Activated CD8-positive, alpha-beta memory T cell treated with anti-CD3 and anti-CD28 coated beads for 36 hours (primary cell): ENCODE results near the gene ARHGAP35. TPM values are rescaled to one million over a fixed set of nuclear protein-coding genes. Genes with fewer than 3 reads are reported as not detected.
"Not testable (repeated sequence)": the region's sequence is repeated elsewhere in the genome, so short reads cannot be mapped to it uniquely, and the experiment has no call there.

Experiments
- CTCF ChIA-PET: fragments of 350-600 bp; sonication (Branson Sonifier 250); formaldehyde crosslinking; loops from one replicate; lab custom pipeline; 2021; ENCODE audit warnings: antibody characterized with exemption; lab: Charles Lee
- POLR2A ChIA-PET: fragments of 350-600 bp; sonication (Branson Sonifier 250); formaldehyde crosslinking; loops from one replicate; lab custom pipeline; 2021; ENCODE audit warnings: antibody characterized with exemption; lab: Charles Lee
- total RNA-seq, 2 experiments: library from RNA; stranded (reverse); gene quantifications; one replicate each; pipeline ENCODE4 v1.2.3, GENCODE V29; 2021

The ARHGAP35 gene
- total RNA-seq, 2 experiments from 2014 or later = 22.9 to 23.4 TPM

GRCh38 chr19:46839752-46840497 lies 20.9 kb upstream of the ARHGAP35 start:
- CTCF ChIA-PET = interaction anchor here (0.6 to 3.0 kb wide), 36 partner anchors 9 to 341 kb away, joined by 3 to 24 read pairs (median 3); no protein-coding TSS in a partner anchor
- POLR2A ChIA-PET = interaction anchor here (0.6 to 1.0 kb wide), 5 partner anchors 21 to 303 kb away, joined by 3 to 6 read pairs (median 4); no protein-coding TSS in a partner anchor

DNA sequence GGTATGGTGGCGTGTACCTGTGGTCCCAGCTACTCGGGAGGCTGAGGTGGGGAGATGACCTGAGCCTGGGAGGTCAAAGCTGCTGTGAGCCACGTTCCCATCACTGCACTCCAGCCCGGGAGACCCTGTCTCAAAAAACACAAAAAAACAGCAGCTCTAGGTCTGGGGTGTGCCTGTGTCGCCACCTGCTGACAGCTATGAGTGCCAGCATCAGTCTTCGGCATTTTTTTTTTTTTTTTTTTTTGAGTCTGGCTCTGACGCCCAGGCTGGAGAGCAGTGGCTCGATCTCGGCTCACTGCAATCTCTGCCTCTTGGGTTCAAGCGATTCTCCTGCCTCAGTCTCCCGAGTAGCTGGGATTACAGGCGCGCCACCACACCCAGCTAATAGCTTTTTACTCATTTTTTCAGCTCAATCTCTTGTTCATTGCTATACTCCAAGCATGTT lies 20.3 kb upstream of the ARHGAP35 start:
- CTCF ChIA-PET = interaction anchor here (0.7 to 3.0 kb wide), 38 partner anchors 9 to 337 kb away, joined by 3 to 24 read pairs (median 4); no protein-coding TSS in a partner anchor
- POLR2A ChIA-PET = interaction anchor here (0.6 to 1.0 kb wide), 7 partner anchors 21 to 303 kb away, joined by 3 to 6 read pairs (median 4); no protein-coding TSS in a partner anchor

- ChIA-PET POLR2A (interaction anchor here (1.0 kb wide), 1 partner anchor 64 kb away, joined by 3 read pairs; no protein-coding TSS in a partner anchor), CTCF (interaction anchor here (1.1 to 3.0 kb wide), 15 partner anchors 11 to 152 kb away, joined by 3 to 24 read pairs (median 6); no protein-coding TSS in a partner anchor)
Observed at GRCh38 chr19:46841458-46842083, 19.2 kb upstream of the ARHGAP35 start.

DNA sequence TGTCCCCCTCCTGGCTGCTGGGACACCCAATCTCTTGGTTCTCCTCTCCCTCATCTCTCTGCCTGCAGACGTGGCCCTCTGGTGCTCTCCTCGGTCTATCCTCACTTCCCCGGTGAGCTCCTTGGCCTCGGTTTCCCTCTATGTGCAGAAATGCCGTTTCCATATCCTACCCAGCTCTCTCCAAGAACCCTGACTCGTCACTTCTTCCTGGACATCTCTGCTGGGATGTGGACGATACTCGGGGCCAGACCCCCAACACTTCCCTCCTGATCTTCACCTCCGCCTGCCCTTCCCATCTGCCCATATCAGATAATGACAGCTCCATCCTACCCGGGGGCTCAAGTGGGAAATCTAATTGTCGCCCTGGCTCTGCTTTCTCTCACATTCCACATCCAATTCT lies 18.0 kb upstream of the ARHGAP35 start:
- ChIA-PET CTCF (interaction anchor here (1.9 kb wide), 1 partner anchor 148 kb away, joined by 5 read pairs; no protein-coding TSS in a partner anchor), POLR2A (no interaction called here)

DNA sequence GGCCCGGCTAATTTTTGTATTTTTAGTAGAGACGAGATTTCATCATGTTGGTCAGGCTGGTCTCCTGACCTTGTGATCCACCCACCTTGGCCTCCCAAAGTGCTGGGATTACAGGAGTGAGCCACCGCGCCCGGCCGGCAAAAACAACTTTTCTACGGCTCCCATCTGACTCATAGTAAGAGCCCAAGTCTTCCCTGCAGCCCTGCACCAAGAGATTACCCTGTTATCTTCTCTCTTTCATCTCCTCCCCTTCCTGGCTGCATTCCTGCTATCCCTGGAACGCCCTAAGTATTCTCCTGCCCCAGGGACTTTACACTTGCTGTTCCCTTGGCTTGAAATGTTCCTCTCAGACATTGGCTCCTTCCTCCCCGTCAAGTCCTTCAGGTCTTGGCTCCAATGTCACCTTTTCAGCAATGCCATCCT lies 16.7 kb upstream of the ARHGAP35 start:
- POLR2A ChIA-PET = no interaction called here
- CTCF ChIA-PET = no interaction called here

DNA sequence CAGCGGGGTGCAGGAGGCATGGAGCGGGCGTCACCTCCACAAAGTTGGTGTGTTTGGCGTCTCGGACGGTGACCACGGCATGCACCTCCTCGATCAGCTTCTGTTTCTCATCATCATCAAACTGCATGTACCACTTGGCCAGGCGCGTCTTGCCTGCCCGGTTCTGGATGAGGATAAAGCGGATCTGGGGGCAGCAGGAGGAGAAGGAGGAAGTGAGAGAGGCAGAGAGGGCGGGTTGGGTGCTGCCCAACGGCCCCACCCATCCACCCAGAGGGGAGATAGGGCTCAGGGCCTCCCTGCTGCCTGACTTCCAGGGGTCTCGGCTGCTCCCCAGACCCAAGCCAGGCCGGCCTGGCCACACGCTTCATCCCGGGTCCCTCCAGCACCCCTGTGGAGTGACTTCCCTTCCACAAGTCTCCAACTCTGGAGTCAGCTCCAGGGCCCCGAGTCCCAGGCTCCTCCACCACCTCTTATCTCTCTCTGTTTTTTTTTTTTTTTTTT lies 14.8 kb upstream of the ARHGAP35 start:
- CTCF ChIA-PET = no interaction called here
- POLR2A ChIA-PET = interaction anchor here (0.5 kb wide), 1 partner anchor 8 kb away, joined by 3 read pairs; no protein-coding TSS in a partner anchor

- POLR2A ChIA-PET = no interaction called here
- CTCF ChIA-PET = interaction anchor here (0.9 kb wide), 1 partner anchor 81 kb away, joined by 4 read pairs; no protein-coding TSS in a partner anchor
Observed at GRCh38 chr19:46847528-46847927, 13.3 kb upstream of the ARHGAP35 start.

DNA sequence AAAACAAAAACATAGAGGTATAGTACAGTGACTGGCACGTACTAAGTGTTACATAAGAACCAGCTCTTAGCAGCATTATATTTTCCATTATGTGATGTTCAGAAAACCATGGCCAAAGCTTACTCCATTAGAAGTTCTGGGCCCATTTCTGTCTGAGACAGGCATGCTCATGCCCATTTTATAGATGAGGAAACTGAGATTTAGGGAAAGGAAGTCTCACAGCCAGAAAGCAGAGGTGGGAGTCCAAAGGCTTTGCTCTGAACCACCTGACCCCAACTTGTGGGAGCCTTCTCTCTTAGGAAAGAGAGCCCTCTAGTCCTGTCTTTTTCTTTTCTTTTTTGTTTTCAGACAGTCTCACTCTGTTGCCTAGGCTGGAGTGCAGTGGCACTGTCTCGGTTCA lies 12.4 kb upstream of the ARHGAP35 start:
- POLR2A ChIA-PET = no interaction called here
- CTCF ChIA-PET = no interaction called here

DNA sequence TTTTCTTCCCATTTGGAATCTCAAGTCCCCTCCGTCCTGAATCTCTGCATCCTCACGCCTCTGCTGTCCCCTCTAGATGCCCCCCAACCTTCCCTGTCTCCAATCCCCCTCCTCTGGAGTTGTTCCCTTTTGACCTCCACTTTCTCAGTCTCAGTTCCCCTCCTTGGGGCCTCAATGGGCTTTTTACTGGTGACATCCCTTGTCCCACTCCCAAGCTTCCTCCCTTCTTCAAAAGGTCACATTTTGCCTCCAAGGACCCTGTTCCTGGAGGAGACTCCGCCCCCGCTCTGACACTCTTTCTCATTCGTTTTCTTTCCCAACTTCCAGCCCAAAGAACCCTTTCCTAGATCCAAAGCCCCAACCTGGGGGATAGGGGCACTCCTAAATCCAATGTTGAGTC lies 11.2 kb upstream of the ARHGAP35 start:
- ChIA-PET CTCF (interaction anchor here (0.7 to 1.1 kb wide), 2 partner anchors 9 to 60 kb away, joined by 3 read pairs; no protein-coding TSS in a partner anchor), POLR2A (interaction anchor here (1.5 kb wide), 1 partner anchor 61 kb away, joined by 3 read pairs; the partner anchor contains the start of gene SLC1A5)

DNA sequence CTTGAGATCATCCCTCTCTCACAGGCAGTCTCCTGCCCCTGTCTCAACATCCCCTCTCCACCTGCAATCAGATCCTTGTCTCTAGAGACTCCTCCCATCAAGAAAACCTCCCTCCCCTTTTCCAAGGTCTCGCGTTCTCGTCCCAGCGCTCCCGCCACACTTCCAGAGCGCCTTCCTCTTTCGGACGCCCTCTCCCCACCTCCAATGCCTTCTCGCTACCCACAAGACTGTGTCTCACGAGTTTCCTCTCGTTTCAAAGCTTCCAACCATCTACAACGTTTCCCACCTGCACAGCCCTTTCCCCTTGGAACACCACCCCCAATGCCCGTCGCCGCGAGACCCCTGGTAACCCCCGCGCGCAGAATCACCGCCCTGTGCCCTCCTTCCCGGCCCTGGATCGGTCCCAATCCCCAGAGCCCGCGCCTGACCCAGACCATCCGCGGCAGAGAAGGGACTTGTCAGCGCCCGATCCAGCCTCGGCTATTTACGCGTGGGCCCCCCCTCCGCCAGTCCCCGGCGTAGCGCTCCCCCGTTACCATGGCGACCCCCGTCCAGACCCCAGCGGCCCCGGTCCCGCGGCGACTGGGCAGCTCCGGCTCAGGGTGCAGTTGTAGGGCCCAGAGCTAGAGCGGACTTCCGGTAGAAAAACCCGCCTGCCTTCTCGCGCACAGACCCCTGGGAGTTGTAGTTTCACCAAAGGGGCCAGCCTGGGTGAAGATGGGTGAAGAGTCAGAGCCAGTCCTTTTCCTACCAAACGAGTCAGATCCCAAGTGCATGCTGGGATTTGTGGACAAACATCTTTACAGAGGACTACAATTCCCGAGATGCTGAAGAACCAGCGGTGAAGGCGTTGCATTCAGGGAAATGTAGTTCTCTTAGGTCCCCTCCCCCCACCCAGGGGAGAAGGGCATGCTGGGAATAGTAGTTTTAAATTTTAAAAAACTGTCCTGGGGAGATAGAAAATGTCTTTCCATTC lies 10.3 kb upstream of the ARHGAP35 start, which contains the start of gene AP2S1:
Gene AP2S1 (minus strand): TSS at position 619 of the 976 bp plus-strand sequence. CDS start 80 bp downstream, at position 539.
- CTCF ChIA-PET = interaction anchor here (0.5 to 1.0 kb wide), 4 partner anchors 24 to 180 kb away, joined by 3 to 4 read pairs (median 4); no protein-coding TSS in a partner anchor
- POLR2A ChIA-PET = interaction anchor here (1.5 kb wide), 1 partner anchor 62 kb away, joined by 3 read pairs; the partner anchor contains the start of gene SLC1A5

- ChIA-PET POLR2A (no interaction called here), CTCF (interaction anchor here (0.7 kb wide), 1 partner anchor 26 kb away, joined by 6 read pairs; no protein-coding TSS in a partner anchor)
Observed at GRCh38 chr19:46852830-46853229, 8.0 kb upstream of the ARHGAP35 start.

- CTCF ChIA-PET = interaction anchor here (0.6 to 4.7 kb wide), 4 partner anchors 92 to 400 kb away, joined by 3 to 29 read pairs (median 4); no protein-coding TSS in a partner anchor
- POLR2A ChIA-PET = not testable (repeated sequence)
Observed at GRCh38 chr19:46854698-46855097, 6.1 kb upstream of the ARHGAP35 start.

- ChIA-PET CTCF (interaction anchor here (0.6 to 4.7 kb wide), 11 partner anchors 12 to 236 kb away, joined by 3 to 29 read pairs (median 3); no protein-coding TSS in a partner anchor), POLR2A (interaction anchor here (0.6 kb wide), 1 partner anchor 511 kb away, joined by 10 read pairs; no protein-coding TSS in a partner anchor)
Observed at GRCh38 chr19:46856062-46857022, 4.5 kb upstream of the ARHGAP35 start.

- ChIA-PET CTCF (interaction anchor here (0.6 to 1.5 kb wide), 3 partner anchors 60 to 132 kb away, joined by 3 to 7 read pairs (median 6); no protein-coding TSS in a partner anchor), POLR2A (interaction anchor here (0.7 kb wide), 1 partner anchor 96 kb away, joined by 3 read pairs; no protein-coding TSS in a partner anchor)
Observed at GRCh38 chr19:46859637-46860124, 1.1 kb upstream of the ARHGAP35 start.

DNA sequence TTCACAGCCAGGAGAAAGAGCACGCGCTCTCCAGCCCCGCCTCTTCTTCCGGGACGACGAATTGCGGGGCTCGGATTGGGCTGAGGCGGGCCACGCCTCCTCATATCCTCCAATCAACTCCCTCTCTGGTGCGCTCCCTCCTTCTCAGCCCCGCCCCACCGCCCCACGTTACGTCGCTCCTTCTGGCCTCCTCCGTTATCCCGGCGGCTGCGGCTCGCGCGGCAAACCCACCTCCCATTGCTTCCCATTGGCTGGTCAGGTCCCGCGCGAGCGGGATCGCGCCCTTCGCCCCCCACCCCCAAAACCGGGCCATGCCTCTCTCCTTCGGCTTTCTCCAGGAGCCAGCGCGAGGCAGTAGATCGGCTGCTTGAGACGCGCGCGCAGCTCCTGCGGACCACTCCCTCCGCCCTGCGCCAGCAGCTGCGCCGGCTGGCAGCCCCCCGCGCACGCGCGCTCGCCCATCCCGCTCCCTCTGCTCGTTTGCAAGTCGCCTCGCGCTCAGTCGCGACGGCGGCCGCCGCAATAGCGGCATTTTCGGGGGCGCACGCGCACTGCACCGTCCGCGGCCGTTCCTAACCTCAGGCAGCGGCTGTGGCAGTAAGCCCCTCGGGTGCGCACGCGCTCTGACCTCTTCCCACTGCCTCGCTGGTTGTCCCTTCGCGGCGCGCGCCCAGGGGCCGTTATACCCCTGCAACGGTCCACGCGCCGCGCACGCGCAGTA lies 512 bp upstream of the ARHGAP35 start:
- CTCF ChIA-PET = interaction anchor here (0.7 kb wide), 2 partner anchors 116 to 463 kb away, joined by 4 to 5 read pairs; no protein-coding TSS in a partner anchor

More for the DNA sequence above, 512 bp upstream of the ARHGAP35 start:
- POLR2A ChIA-PET = interaction anchor here (0.7 kb wide), 1 partner anchor 95 kb away, joined by 3 read pairs; no protein-coding TSS in a partner anchor
